Measurements from ENCODE around the gene CITED1. TPM values are rescaled to one million over a fixed set of nuclear protein-coding genes. Genes with fewer than 3 reads are reported as not detected.

CITED1 gene
- total RNA-seq, 6 donors from 2014 or later: 0.54 to 2.1 (median 2.0) TPM; not detected in 3

DNA sequence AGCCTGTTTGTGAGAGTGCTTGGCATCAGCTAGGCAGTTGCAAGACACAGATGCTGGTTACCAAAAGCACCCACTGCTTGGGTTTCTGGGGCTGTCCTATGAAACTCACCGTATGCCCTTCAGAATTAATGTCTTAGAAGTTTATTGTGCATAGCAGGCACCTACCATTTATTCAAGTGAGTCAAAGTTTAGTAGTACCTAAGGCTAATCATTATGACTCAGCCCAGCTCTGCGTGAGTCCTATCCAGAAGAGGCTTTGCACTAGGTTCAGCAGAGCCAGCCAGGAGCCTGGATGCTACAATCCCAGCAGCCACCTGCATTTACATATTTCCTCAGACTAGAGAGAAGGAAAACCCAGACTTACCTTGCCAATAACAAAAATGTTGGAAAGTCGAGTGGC, 32.8 kb downstream of the CITED1 start:
- peaks cover 4 to 81% (median 37%) of the 10 kb centered on the region in 4 donors for H3K36me3 ChIP-seq
- H3K27me3 ChIP-seq: no peaks in the 10 kb centered on the region
- WGBS, 2 donors: 83 to 100% methylated on average over 1 to 3 of the region's 3 CpGs

GRCh38 chrX:72271812-72272211, 33.9 kb downstream of the CITED1 start:
- no peak overlapping the region for H3K27ac ChIP-seq
- TF ChIP-seq, protein P1, sequence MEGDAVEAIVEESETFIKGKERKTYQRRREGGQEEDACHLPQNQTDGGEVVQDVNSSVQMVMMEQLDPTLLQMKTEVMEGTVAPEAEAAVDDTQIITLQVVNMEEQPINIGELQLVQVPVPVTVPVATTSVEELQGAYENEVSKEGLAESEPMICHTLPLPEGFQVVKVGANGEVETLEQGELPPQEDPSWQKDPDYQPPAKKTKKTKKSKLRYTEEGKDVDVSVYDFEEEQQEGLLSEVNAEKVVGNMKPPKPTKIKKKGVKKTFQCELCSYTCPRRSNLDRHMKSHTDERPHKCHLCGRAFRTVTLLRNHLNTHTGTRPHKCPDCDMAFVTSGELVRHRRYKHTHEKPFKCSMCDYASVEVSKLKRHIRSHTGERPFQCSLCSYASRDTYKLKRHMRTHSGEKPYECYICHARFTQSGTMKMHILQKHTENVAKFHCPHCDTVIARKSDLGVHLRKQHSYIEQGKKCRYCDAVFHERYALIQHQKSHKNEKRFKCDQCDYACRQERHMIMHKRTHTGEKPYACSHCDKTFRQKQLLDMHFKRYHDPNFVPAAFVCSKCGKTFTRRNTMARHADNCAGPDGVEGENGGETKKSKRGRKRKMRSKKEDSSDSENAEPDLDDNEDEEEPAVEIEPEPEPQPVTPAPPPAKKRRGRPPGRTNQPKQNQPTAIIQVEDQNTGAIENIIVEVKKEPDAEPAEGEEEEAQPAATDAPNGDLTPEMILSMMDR (IDR thresholded peaks at IDR 0.05): no peak
- TF ChIP-seq POLR2A (IDR thresholded peaks at IDR 0.05): no peak
- TF ChIP-seq EP300 (IDR thresholded peaks at IDR 0.05): no peak
- TF ChIP-seq POLR2AphosphoS5 (IDR thresholded peaks at IDR 0.05): no peak

More for the DNA sequence above, 32.8 kb downstream of the CITED1 start:
- ATAC-seq (ENCODE audit: low FRiP score in 2 of 2) (no peak), DNase-seq (no peak)
- TF ChIP-seq POLR2AphosphoS5 (IDR thresholded peaks at IDR 0.05) (no peak), EP300 (IDR thresholded peaks at IDR 0.05) (no peak)
- no peak overlapping the region for H3K27ac ChIP-seq
- peaks cover 6 to 35% (median 15%) of the 10 kb centered on the region in 4 donors for H3K4me1 ChIP-seq
- no peaks in the 10 kb centered on the region for H3K9me3 ChIP-seq
- no peak overlapping the region for H3K4me3 ChIP-seq

DNA sequence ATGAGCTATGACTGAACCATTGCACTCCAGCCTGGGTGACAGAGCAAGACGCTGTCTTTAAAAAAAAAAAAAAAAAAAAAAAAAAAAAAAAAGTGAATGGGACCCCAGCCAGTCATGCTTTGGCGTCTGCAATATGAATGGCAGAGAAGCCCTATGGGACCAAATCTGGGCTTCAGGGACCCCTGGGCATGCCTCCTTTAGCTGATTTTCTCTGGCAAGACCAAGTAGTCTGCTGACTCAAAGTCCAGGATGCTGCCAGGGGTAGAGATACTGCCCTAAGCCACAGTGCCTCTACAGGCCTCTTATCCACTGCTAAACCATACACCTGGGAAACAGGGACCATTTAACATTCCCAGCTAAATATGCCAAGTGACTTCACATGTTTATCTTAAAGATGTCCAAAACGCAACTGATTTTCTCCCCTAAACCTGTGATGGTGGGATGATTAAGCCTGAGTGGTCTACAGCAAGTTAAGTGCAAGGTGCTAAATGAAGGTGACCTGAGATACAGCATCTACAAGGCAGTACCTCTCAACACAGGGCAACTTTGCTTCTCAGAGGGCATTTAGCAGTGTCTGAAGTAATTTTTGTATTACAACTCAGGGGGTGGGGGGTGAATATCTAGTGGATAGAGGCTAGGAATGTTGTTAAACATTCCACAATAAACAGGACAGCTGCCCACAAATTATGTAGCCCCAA, 34.5 kb downstream of the CITED1 start:
- WGBS, 2 donors: 73 to 83% methylated on average over 2 of the region's 3 CpGs
- H3K36me3 ChIP-seq: peaks cover 4 to 87% (median 40%) of the 10 kb centered on the region in 4 donors
- no peak overlapping the region for H3K27ac ChIP-seq
- H3K9me3 ChIP-seq: no peaks in the 10 kb centered on the region
- no peak overlapping the region for H3K4me3 ChIP-seq
- no peaks in the 10 kb centered on the region for H3K27me3 ChIP-seq
- peaks cover 6 to 26% (median 15%) of the 10 kb centered on the region in 4 donors for H3K4me1 ChIP-seq
- DNase-seq: no peak
- ATAC-seq (ENCODE audit: low FRiP score in 2 of 2): no peak
- TF ChIP-seq POLR2A (IDR thresholded peaks at IDR 0.05) (no peak), POLR2AphosphoS5 (IDR thresholded peaks at IDR 0.05) (no peak), EP300 (IDR thresholded peaks at IDR 0.05) (no peak)
- TF ChIP-seq, protein P1 (IDR thresholded peaks at IDR 0.05): no peak

More at GRCh38 chrX:72271812-72272211, 33.9 kb downstream of the CITED1 start:
- Histone ChIP-seq H3K36me3 (peaks cover 4 to 87% (median 40%) of the 10 kb centered on the region in 4 donors), H3K9me3 (no peaks in the 10 kb centered on the region), H3K4me3 (no peak overlapping the region), H3K27me3 (no peaks in the 10 kb centered on the region), H3K4me1 (peaks cover 6 to 29% (median 15%) of the 10 kb centered on the region in 4 donors)
- 64 to 81% methylated on average over 3 of the region's 3 CpGs for WGBS, 2 donors
- ATAC-seq (ENCODE audit: low FRiP score in 2 of 2): no peak
- no peak for DNase-seq

- Histone ChIP-seq H3K4me3 (no peak overlapping the region), H3K9me3 (no peaks in the 10 kb centered on the region), H3K27ac (peak overlapping the region in 1 of 4 donors; percentile 32), H3K27me3 (no peaks in the 10 kb centered on the region), H3K4me1 (peaks cover 0 to 17% (median 8%) of the 10 kb centered on the region in 4 donors), H3K36me3 (peaks cover 4 to 81% (median 39%) of the 10 kb centered on the region in 4 donors)
- WGBS, 2 donors: 99% methylated on average over 5 of the region's 5 CpGs; no CpG with 5 or more reads in 1 of the 2 donors
- no peak for DNase-seq
- no peak for ATAC-seq (ENCODE audit: low FRiP score in 2 of 2)
- no peak for TF ChIP-seq POLR2A (IDR thresholded peaks at IDR 0.05)
Measured at GRCh38 chrX:72270316-72270866, 35.3 kb downstream of the CITED1 start.

GRCh38 chrX:72269671-72270251, 36.0 kb downstream of the CITED1 start:
- Histone ChIP-seq H3K27me3 (no peaks in the 10 kb centered on the region), H3K9me3 (no peaks in the 10 kb centered on the region), H3K4me1 (peaks cover 0 to 11% (median 5%) of the 10 kb centered on the region in 4 donors), H3K27ac (peak overlapping the region in 1 of 4 donors; percentile 32), H3K36me3 (peaks cover 4 to 75% (median 36%) of the 10 kb centered on the region in 4 donors), H3K4me3 (no peak overlapping the region)
- DNase-seq (no peak), ATAC-seq (ENCODE audit: low FRiP score in 2 of 2) (no peak)
- WGBS, 2 donors: 45 to 64% methylated on average over 3 of the region's 3 CpGs
- no peak for TF ChIP-seq POLR2A (IDR thresholded peaks at IDR 0.05)
- TF ChIP-seq, protein P1 (IDR thresholded peaks at IDR 0.05): no peak
- TF ChIP-seq EP300 (IDR thresholded peaks at IDR 0.05): no peak
- TF ChIP-seq POLR2AphosphoS5 (IDR thresholded peaks at IDR 0.05): no peak

Data from upper lobe of left lung (tissue), 6 donors.